HepG2 (cell line): ENCODE measurements around the gene PDSS2. TPM values are rescaled to one million over a fixed set of nuclear protein-coding genes. Genes with fewer than 3 reads are reported as not detected.

Source experiments
- ASH2L ChIP-seq: fragments of 300-600, 200-600 bp; sonication (generic); IDR thresholded peaks from 2 replicates; pipeline ENCODE4 v1.7.0; 2017; ENCODE audit warnings: low read depth, mild to moderate bottlenecking, moderate library complexity, mixed read lengths, low read length; ENCODE audit not compliant: insufficient read length
- BCL6 ChIP-seq: IDR thresholded peaks from 2 replicates; pipeline ENCODE4 v1.6.1; 2016; ENCODE audit warnings: missing genetic modification reagents, missing compliant biosample characterization
- EED ChIP-seq: sonication (generic); formaldehyde crosslinking; IDR thresholded peaks from 2 replicates; pipeline ENCODE4 v1.5.0; 2020; ENCODE audit warnings: mild to moderate bottlenecking, missing genetic modification reagents
- GATAD2A ChIP-seq: IDR thresholded peaks from 2 replicates; pipeline ENCODE4 v1.6.1; 2016
- HDAC1 ChIP-seq: sonication (generic); formaldehyde crosslinking; IDR thresholded peaks from 2 replicates; pipeline ENCODE4 v1.5.1; 2020; ENCODE audit warnings: mild to moderate bottlenecking, missing genetic modification reagents
- IRF2 ChIP-seq: IDR thresholded peaks from 2 replicates; pipeline ENCODE4 v1.6.1; 2018; ENCODE audit warnings: missing genetic modification reagents, missing compliant biosample characterization
- NFE2L2 ChIP-seq: fragments of 150-350 bp; IDR thresholded peaks from 2 replicates; pipeline ENCODE4 v1.6.1; 2014; ENCODE audit warnings: low read length
- NKX3-1 ChIP-seq: sonication (generic); formaldehyde crosslinking; IDR thresholded peaks from 2 replicates; pipeline ENCODE4 v1.5.0; 2020; ENCODE audit warnings: missing genetic modification reagents
- SALL2 ChIP-seq: sonication (generic); formaldehyde crosslinking; IDR thresholded peaks from 2 replicates; pipeline ENCODE4 v1.8.1; 2023; ENCODE audit warnings: mild to moderate bottlenecking, missing genetic modification reagents, inconsistent platforms
- SMAD9 ChIP-seq: sonication (generic); formaldehyde crosslinking; IDR thresholded peaks from 2 replicates; pipeline ENCODE4 v1.5.1; 2020; ENCODE audit warnings: mild to moderate bottlenecking, missing genetic modification reagents
- ZMAT3 ChIP-seq: sonication (generic); formaldehyde crosslinking; conservative IDR thresholded peaks from 2 replicates; pipeline ENCODE4 v1.7.0; 2021; ENCODE audit warnings: missing genetic modification reagents
- ZNF335 ChIP-seq: sonication (generic); formaldehyde crosslinking; IDR thresholded peaks from 2 replicates; pipeline ENCODE4 v1.4.0; 2020; ENCODE audit warnings: missing genetic modification reagents
- ZNF343 ChIP-seq: sonication (generic); formaldehyde crosslinking; IDR thresholded peaks from 2 replicates; pipeline ENCODE4 v1.4.0; 2020; ENCODE audit warnings: mild to moderate bottlenecking, missing genetic modification reagents
- polyA plus RNA-seq, 8 experiments: library from polyadenylated mRNA; depleted of rRNA in 3 of 8; stranded (reverse) in 7 of 8; unstranded in 1 of 8; fragments of >200 nt; fragmentation: Illumina TruSeq in 4 of 8; extraction: Trizol in 4 of 8; gene quantifications; 2 replicates each; pipeline versions ENCODE4 v1.2.1 to v1.2.3, GENCODE V29; 2011 to 2016; ENCODE audit warnings: low read depth in 4 of 8, missing spikeins in 1 of 8, mixed read lengths in 1 of 8; ENCODE audit not compliant: insufficient read depth in 1 of 8
- total RNA-seq, 5 experiments: library from RNA; depleted of rRNA; stranded (reverse); fragments of >200 nt; fragmentation: Illumina TruSeq; extraction: Trizol; gene quantifications; 2 replicates each; pipeline ENCODE4 v1.2.3, GENCODE V29; 2016; ENCODE audit warnings: low read depth in 1 of 5
- TF ChIP-seq, protein P1 (sequence below): sonication (generic); formaldehyde crosslinking; IDR thresholded peaks from 2 replicates; pipeline ENCODE4 v1.4.0; 2020; ENCODE audit warnings: missing genetic modification reagents, borderline replicate concordance
- TF ChIP-seq, protein P2 (sequence below): conservative IDR thresholded peaks from 2 replicates; pipeline ENCODE4 v1.6.1; 2018; ENCODE audit warnings: missing genetic modification reagents
- TF ChIP-seq, protein P3 (sequence below): sonication (generic); formaldehyde crosslinking; IDR thresholded peaks from 2 replicates; pipeline ENCODE4 v1.4.0; 2020; ENCODE audit warnings: missing genetic modification reagents, borderline replicate concordance
- TF ChIP-seq, protein P4 (sequence below): sonication (generic); formaldehyde crosslinking; IDR thresholded peaks from 2 replicates; pipeline ENCODE4 v1.5.0; 2020; ENCODE audit warnings: missing genetic modification reagents
- TF ChIP-seq, protein P5 (sequence below): IDR thresholded peaks from 2 replicates; pipeline ENCODE4 v1.4.0; 2020; ENCODE audit warnings: mild to moderate bottlenecking, missing genetic modification reagents

PDSS2 gene
- total and polyA plus RNA-seq, 2 of the 13 experiments (the other 11 are each of a cell fraction or from before 2014, with no cell fraction given): 16.2 to 17.0 TPM

DNA sequence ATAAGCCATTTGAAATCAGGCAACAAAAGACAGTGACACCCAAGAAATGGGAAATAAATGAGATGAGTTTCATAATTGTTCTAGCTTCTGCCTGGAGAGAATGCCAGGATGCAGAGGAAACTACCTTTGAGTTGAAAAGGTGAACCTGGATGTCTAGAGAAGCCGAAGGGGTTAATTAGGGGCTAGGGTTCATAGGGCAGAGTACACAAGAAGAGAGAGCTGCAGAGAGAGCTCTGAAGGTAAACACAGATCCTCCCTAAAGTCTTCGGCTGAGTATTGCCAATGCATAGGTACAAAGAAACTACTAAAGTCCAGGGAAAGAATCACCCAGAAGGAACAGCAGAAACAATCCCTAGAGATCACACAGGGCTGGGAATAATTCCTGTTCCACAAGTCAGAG is 224.4 kb downstream of the PDSS2 start (continued):
- TF ChIP-seq, protein P1, sequence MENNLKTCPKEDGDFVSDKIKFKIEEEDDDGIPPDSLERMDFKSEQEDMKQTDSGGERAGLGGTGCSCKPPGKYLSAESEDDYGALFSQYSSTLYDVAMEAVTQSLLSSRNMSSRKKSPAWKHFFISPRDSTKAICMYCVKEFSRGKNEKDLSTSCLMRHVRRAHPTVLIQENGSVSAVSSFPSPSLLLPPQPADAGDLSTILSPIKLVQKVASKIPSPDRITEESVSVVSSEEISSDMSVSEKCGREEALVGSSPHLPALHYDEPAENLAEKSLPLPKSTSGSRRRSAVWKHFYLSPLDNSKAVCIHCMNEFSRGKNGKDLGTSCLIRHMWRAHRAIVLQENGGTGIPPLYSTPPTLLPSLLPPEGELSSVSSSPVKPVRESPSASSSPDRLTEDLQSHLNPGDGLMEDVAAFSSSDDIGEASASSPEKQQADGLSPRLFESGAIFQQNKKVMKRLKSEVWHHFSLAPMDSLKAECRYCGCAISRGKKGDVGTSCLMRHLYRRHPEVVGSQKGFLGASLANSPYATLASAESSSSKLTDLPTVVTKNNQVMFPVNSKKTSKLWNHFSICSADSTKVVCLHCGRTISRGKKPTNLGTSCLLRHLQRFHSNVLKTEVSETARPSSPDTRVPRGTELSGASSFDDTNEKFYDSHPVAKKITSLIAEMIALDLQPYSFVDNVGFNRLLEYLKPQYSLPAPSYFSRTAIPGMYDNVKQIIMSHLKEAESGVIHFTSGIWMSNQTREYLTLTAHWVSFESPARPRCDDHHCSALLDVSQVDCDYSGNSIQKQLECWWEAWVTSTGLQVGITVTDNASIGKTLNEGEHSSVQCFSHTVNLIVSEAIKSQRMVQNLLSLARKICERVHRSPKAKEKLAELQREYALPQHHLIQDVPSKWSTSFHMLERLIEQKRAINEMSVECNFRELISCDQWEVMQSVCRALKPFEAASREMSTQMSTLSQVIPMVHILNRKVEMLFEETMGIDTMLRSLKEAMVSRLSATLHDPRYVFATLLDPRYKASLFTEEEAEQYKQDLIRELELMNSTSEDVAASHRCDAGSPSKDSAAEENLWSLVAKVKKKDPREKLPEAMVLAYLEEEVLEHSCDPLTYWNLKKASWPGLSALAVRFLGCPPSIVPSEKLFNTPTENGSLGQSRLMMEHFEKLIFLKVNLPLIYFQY: no peak
- TF ChIP-seq EED (CRISPR knock-in tag): no peak
- TF ChIP-seq NFE2L2: no peak
- TF ChIP-seq SMAD9: no peak
- TF ChIP-seq ZNF335 (CRISPR knock-in tag): no peak
- no peak for TF ChIP-seq IRF2 (CRISPR knock-in tag)
- TF ChIP-seq, protein P2, sequence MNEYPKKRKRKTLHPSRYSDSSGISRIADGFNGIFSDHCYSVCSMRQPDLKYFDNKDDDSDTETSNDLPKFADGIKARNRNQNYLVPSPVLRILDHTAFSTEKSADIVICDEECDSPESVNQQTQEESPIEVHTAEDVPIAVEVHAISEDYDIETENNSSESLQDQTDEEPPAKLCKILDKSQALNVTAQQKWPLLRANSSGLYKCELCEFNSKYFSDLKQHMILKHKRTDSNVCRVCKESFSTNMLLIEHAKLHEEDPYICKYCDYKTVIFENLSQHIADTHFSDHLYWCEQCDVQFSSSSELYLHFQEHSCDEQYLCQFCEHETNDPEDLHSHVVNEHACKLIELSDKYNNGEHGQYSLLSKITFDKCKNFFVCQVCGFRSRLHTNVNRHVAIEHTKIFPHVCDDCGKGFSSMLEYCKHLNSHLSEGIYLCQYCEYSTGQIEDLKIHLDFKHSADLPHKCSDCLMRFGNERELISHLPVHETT: no peak
- TF ChIP-seq HDAC1 (CRISPR knock-in tag): no peak
- peak; percentile 39 for TF ChIP-seq BCL6
- TF ChIP-seq SALL2 (CRISPR knock-in tag): no peak
- no peak for TF ChIP-seq ZMAT3 (CRISPR knock-in tag)
- TF ChIP-seq, protein P3, sequence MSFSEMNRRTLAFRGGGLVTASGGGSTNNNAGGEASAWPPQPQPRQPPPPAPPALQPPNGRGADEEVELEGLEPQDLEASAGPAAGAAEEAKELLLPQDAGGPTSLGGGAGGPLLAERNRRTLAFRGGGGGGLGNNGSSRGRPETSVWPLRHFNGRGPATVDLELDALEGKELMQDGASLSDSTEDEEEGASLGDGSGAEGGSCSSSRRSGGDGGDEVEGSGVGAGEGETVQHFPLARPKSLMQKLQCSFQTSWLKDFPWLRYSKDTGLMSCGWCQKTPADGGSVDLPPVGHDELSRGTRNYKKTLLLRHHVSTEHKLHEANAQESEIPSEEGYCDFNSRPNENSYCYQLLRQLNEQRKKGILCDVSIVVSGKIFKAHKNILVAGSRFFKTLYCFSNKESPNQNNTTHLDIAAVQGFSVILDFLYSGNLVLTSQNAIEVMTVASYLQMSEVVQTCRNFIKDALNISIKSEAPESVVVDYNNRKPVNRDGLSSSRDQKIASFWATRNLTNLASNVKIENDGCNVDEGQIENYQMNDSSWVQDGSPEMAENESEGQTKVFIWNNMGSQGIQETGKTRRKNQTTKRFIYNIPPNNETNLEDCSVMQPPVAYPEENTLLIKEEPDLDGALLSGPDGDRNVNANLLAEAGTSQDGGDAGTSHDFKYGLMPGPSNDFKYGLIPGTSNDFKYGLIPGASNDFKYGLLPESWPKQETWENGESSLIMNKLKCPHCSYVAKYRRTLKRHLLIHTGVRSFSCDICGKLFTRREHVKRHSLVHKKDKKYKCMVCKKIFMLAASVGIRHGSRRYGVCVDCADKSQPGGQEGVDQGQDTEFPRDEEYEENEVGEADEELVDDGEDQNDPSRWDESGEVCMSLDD (CRISPR knock-in tag): no peak
- TF ChIP-seq ASH2L: no peak
- TF ChIP-seq GATAD2A: peak; percentile 84
- TF ChIP-seq, protein P4, sequence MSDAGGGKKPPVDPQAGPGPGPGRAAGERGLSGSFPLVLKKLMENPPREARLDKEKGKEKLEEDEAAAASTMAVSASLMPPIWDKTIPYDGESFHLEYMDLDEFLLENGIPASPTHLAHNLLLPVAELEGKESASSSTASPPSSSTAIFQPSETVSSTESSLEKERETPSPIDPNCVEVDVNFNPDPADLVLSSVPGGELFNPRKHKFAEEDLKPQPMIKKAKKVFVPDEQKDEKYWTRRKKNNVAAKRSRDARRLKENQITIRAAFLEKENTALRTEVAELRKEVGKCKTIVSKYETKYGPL (CRISPR knock-in tag): no peak
- no peak for TF ChIP-seq ZNF343 (CRISPR knock-in tag)
- TF ChIP-seq, protein P5, sequence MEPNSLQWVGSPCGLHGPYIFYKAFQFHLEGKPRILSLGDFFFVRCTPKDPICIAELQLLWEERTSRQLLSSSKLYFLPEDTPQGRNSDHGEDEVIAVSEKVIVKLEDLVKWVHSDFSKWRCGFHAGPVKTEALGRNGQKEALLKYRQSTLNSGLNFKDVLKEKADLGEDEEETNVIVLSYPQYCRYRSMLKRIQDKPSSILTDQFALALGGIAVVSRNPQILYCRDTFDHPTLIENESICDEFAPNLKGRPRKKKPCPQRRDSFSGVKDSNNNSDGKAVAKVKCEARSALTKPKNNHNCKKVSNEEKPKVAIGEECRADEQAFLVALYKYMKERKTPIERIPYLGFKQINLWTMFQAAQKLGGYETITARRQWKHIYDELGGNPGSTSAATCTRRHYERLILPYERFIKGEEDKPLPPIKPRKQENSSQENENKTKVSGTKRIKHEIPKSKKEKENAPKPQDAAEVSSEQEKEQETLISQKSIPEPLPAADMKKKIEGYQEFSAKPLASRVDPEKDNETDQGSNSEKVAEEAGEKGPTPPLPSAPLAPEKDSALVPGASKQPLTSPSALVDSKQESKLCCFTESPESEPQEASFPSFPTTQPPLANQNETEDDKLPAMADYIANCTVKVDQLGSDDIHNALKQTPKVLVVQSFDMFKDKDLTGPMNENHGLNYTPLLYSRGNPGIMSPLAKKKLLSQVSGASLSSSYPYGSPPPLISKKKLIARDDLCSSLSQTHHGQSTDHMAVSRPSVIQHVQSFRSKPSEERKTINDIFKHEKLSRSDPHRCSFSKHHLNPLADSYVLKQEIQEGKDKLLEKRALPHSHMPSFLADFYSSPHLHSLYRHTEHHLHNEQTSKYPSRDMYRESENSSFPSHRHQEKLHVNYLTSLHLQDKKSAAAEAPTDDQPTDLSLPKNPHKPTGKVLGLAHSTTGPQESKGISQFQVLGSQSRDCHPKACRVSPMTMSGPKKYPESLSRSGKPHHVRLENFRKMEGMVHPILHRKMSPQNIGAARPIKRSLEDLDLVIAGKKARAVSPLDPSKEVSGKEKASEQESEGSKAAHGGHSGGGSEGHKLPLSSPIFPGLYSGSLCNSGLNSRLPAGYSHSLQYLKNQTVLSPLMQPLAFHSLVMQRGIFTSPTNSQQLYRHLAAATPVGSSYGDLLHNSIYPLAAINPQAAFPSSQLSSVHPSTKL (CRISPR knock-in tag): peak; percentile 61; the same call in 1 of the 2 replicates
- TF ChIP-seq NKX3-1 (CRISPR knock-in tag): no peak
